Trophoblast cell (in vitro differentiated cells and primary cell): ENCODE results near the gene CAMP.

Source experiments
- DNase-seq, 2 donors: peaks; one replicate each; pipeline ENCODE4 v3.0.0-alpha.2; 2016
- H2AFZ ChIP-seq: 2 replicates; pipeline ENCODE4 v1.6.1; 2013; ENCODE audit warnings: low read length, moderate library complexity, mild to moderate bottlenecking; ENCODE audit not compliant: insufficient read depth, poor library complexity
- H2AK5ac ChIP-seq: 2 replicates; pipeline ENCODE4 v1.6.1; 2013; ENCODE audit warnings: mild to moderate bottlenecking, low read length
- H2BK120ac ChIP-seq: 2 replicates; pipeline ENCODE4 v1.6.1; 2013; ENCODE audit warnings: low read length, mild to moderate bottlenecking, moderate library complexity; ENCODE audit not compliant: insufficient read depth, poor library complexity
- H2BK12ac ChIP-seq: 2 replicates; pipeline ENCODE4 v1.6.1; 2013; ENCODE audit warnings: mild to moderate bottlenecking, low read length, moderate library complexity
- H2BK5ac ChIP-seq: 2 replicates; pipeline ENCODE4 v1.6.1; 2013; ENCODE audit warnings: low read length, low read depth, moderate library complexity, mild to moderate bottlenecking; ENCODE audit not compliant: poor library complexity
- H3K14ac ChIP-seq: 2 replicates; pipeline ENCODE4 v1.6.1; 2013; ENCODE audit warnings: mild to moderate bottlenecking, low read length
- H3K18ac ChIP-seq: 2 replicates; pipeline ENCODE4 v1.6.1; 2013; ENCODE audit warnings: mild to moderate bottlenecking, low read length
- H3K23ac ChIP-seq: 2 replicates; pipeline ENCODE4 v1.6.1; 2013; ENCODE audit warnings: low read length
- H3K27ac ChIP-seq: 2 replicates; pipeline ENCODE4 v1.5.1; 2013; ENCODE audit warnings: low read depth, mild to moderate bottlenecking, inconsistent platforms, low read length, moderate library complexity
- H3K27me3 ChIP-seq: 2 replicates; pipeline ENCODE4 v1.6.1; 2013; ENCODE audit warnings: inconsistent platforms, mild to moderate bottlenecking, low read length, moderate library complexity; ENCODE audit not compliant: insufficient read depth
- H3K36me3 ChIP-seq, 2 experiments: 1 replicate in 1 of 2; 2 replicates in 1 of 2; pipeline ENCODE4 v1.6.1; 2013; ENCODE audit warnings: low read length in 2 of 2, mild to moderate bottlenecking in 2 of 2, moderate library complexity in 1 of 2; ENCODE audit not compliant: insufficient read depth in 2 of 2, control insufficient read depth in 1 of 2
- H3K4ac ChIP-seq: 2 replicates; pipeline ENCODE4 v1.6.1; 2013; ENCODE audit warnings: low read depth, mild to moderate bottlenecking, low read length, moderate library complexity
- H3K4me1 ChIP-seq, 2 experiments: 1 replicate in 1 of 2; 2 replicates in 1 of 2; pipeline ENCODE4 v1.6.1; 2013; ENCODE audit warnings: low read length in 2 of 2, mild to moderate bottlenecking in 2 of 2, moderate library complexity in 1 of 2; ENCODE audit not compliant: insufficient read depth in 2 of 2, control insufficient read depth in 1 of 2
- H3K4me2 ChIP-seq: 2 replicates; pipeline ENCODE4 v1.6.1; 2013; ENCODE audit warnings: inconsistent platforms, mild to moderate bottlenecking, low read length, moderate library complexity
- H3K4me3 ChIP-seq: 2 replicates; pipeline ENCODE4 v1.5.1; 2013; ENCODE audit warnings: mild to moderate bottlenecking, low read depth, low read length, inconsistent platforms
- H3K79me1 ChIP-seq: one replicate; pipeline ENCODE4 v1.6.1; 2013; ENCODE audit warnings: low read length
- H3K79me2 ChIP-seq: 2 replicates; pipeline ENCODE4 v1.6.1; 2013; ENCODE audit warnings: low read length, mild to moderate bottlenecking; ENCODE audit not compliant: control insufficient read depth, insufficient read depth, poor library complexity
- H3K9ac ChIP-seq: 2 replicates; pipeline ENCODE4 v1.6.1; 2013; ENCODE audit warnings: mild to moderate bottlenecking, low read length
- H3K9me3 ChIP-seq: 2 replicates; pipeline ENCODE4 v1.6.1; 2013; ENCODE audit warnings: low read depth, mild to moderate bottlenecking, control low read depth, inconsistent platforms, low read length; ENCODE audit not compliant: insufficient read depth
- H4K12ac ChIP-seq: 2 replicates; pipeline ENCODE4 v1.6.1; 2013; ENCODE audit warnings: low read depth, mild to moderate bottlenecking, low read length, moderate library complexity
- H4K8ac ChIP-seq: 2 replicates; pipeline ENCODE4 v1.6.1; 2013; ENCODE audit warnings: low read depth, mild to moderate bottlenecking, low read length, moderate library complexity
- H4K91ac ChIP-seq: one replicate; pipeline ENCODE4 v1.6.1; 2013; ENCODE audit warnings: low read depth, mild to moderate bottlenecking, low read length, moderate library complexity
- WGBS: extraction: QIAGEN DNeasy Blood & Tissue Kit; methylation state at CpG from one replicate; pipeline ENCODE4 v1.1.7; 2013; ENCODE audit warnings: missing lambda C conversion rate; ENCODE audit not compliant: insufficient read length, insufficient coverage; ENCODE audit errors: extremely low coverage; 5-methylcytosine and 5-hydroxymethylcytosine counted together

CAMP gene

GRCh38 chr3:48214225-48214624 is 9.1 kb upstream of the CAMP start:
- Histone ChIP-seq H2AFZ (no peak overlapping the region), H3K4me1 (no peaks in the 10 kb centered on the region), H3K4ac (no peak overlapping the region), H3K9ac (no peak overlapping the region), H3K4me2 (no peak overlapping the region), H3K27me3 (no peaks in the 10 kb centered on the region), H3K4me3 (no peak overlapping the region), H3K23ac (no peak overlapping the region), H3K14ac (no peak overlapping the region), H4K12ac (no peak overlapping the region), H3K27ac (no peak overlapping the region), H2BK120ac (no peak overlapping the region), H3K79me1 (no peaks in the 10 kb centered on the region), H3K9me3 (peaks cover 8% of the 10 kb centered on the region), H3K36me3 (no peaks in the 10 kb centered on the region), H3K79me2 (no peaks in the 10 kb centered on the region), H3K18ac (no peak overlapping the region), H4K91ac (no peak overlapping the region), H4K8ac (no peak overlapping the region), H2AK5ac (no peak overlapping the region), H2BK5ac (no peak overlapping the region), H2BK12ac (no peak overlapping the region)
- DNase-seq, result no peak
- no CpG with 5 or more reads among the region's 3 CpGs for WGBS

DNA sequence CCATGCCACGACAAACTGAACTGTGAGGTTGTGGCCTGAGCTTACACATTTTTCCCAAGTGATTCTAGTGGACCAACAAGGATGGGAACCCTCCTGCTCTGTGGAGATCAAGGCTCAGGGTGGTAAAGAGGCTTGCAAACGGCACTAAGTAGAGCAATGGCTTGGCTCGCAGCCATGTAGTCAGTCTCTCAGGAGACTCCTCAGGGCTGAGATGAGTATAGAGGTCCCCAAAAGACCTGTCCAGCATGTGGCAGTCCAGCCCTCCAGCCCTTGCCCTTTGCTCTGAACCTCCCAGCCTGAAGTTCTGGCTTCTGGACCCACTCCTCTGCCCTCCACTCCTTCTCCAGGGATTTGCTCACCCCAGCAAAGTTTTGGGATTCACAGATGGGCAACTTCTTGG is 8.3 kb upstream of the CAMP start:
- Histone ChIP-seq H3K36me3 (no peaks in the 10 kb centered on the region), H2BK12ac (no peak overlapping the region), H2BK5ac (no peak overlapping the region), H3K18ac (no peak overlapping the region), H2AFZ (no peak overlapping the region), H3K9me3 (peaks cover 3% of the 10 kb centered on the region), H4K8ac (no peak overlapping the region), H3K4me2 (no peak overlapping the region), H3K27ac (no peak overlapping the region), H3K23ac (no peak overlapping the region), H4K12ac (no peak overlapping the region), H3K79me2 (no peaks in the 10 kb centered on the region), H3K4me1 (no peaks in the 10 kb centered on the region), H3K79me1 (no peaks in the 10 kb centered on the region), H3K27me3 (no peaks in the 10 kb centered on the region), H3K14ac (no peak overlapping the region), H2BK120ac (no peak overlapping the region), H4K91ac (no peak overlapping the region), H3K9ac (no peak overlapping the region), H3K4ac (no peak overlapping the region), H3K4me3 (no peak overlapping the region), H2AK5ac (no peak overlapping the region)
- no peak for DNase-seq
- no CpG with 5 or more reads among the region's 3 CpGs for WGBS

- Histone ChIP-seq H3K27me3 (no peaks in the 10 kb centered on the region), H3K9ac (no peak overlapping the region), H3K4me2 (no peak overlapping the region), H2BK5ac (no peak overlapping the region), H3K4ac (no peak overlapping the region), H3K4me1 (no peaks in the 10 kb centered on the region), H2AFZ (no peak overlapping the region), H4K91ac (no peak overlapping the region), H3K79me1 (no peaks in the 10 kb centered on the region), H2BK120ac (no peak overlapping the region), H3K14ac (no peak overlapping the region), H3K36me3 (no peaks in the 10 kb centered on the region), H4K8ac (no peak overlapping the region), H3K23ac (no peak overlapping the region), H2AK5ac (no peak overlapping the region), H3K9me3 (peaks cover 1% of the 10 kb centered on the region), H3K27ac (no peak overlapping the region), H4K12ac (no peak overlapping the region), H3K4me3 (no peak overlapping the region), H3K18ac (no peak overlapping the region), H3K79me2 (no peaks in the 10 kb centered on the region), H2BK12ac (no peak overlapping the region)
- no CpG with 5 or more reads among the region's 4 CpGs for WGBS
- DNase-seq, result no peak
Observed at GRCh38 chr3:48215466-48215865, 7.8 kb upstream of the CAMP start.

GRCh38 chr3:48215876-48216275 is 7.4 kb upstream of the CAMP start:
- Histone ChIP-seq H3K79me2 (no peaks in the 10 kb centered on the region), H3K4me2 (no peak overlapping the region), H3K18ac (no peak overlapping the region), H2AFZ (no peak overlapping the region), H3K4me3 (no peak overlapping the region), H3K27ac (no peak overlapping the region), H3K4me1 (no peaks in the 10 kb centered on the region), H3K36me3 (no peaks in the 10 kb centered on the region), H4K91ac (no peak overlapping the region), H3K4ac (no peak overlapping the region), H4K12ac (no peak overlapping the region), H2BK5ac (no peak overlapping the region), H2BK12ac (no peak overlapping the region), H3K9ac (no peak overlapping the region), H3K23ac (no peak overlapping the region), H3K27me3 (no peaks in the 10 kb centered on the region), H3K14ac (no peak overlapping the region), H2BK120ac (no peak overlapping the region), H4K8ac (no peak overlapping the region), H2AK5ac (no peak overlapping the region), H3K79me1 (no peaks in the 10 kb centered on the region), H3K9me3 (peaks cover 1% of the 10 kb centered on the region)
- no CpG with 5 or more reads among the region's 5 CpGs for WGBS
- no peak for DNase-seq
